H1 (cell line): Measurements from ENCODE around the gene PLXNB1. TPM values are rescaled to one million over a fixed set of nuclear protein-coding genes. Genes with fewer than 3 reads are reported as not detected.

Experiments
- CHD1 ChIP-seq: IDR thresholded peaks from 2 replicates; pipeline ENCODE4 v1.6.1; 2012; ENCODE audit warnings: low read depth, low read length, improper control_type of control experiment
- CHD2 ChIP-seq: IDR thresholded peaks from 2 replicates; pipeline ENCODE4 v1.6.1; 2012; ENCODE audit warnings: low read length, improper control_type of control experiment
- GABPA ChIP-seq: IDR thresholded peaks from 2 replicates; pipeline ENCODE4 v1.6.1; 2011; ENCODE audit warnings: mild to moderate bottlenecking, low read length, moderate library complexity, borderline replicate concordance; ENCODE audit not compliant: insufficient read depth
- HDAC6 ChIP-seq: IDR thresholded peaks from one replicate; pipeline ENCODE4 v1.7.1; 2012; ENCODE audit warnings: low read depth, mild to moderate bottlenecking, inconsistent platforms, low read length, moderate library complexity
- POLR2A ChIP-seq, 2 experiments: IDR thresholded peaks; 1 replicate in 1 of 2; 2 replicates in 1 of 2; pipeline ENCODE4 v1.6.1; 2011; ENCODE audit warnings: low read depth in 2 of 2, low read length in 2 of 2, mild to moderate bottlenecking in 2 of 2; ENCODE audit errors: control extremely low read depth in 1 of 2
- POLR2AphosphoS5 ChIP-seq: IDR thresholded peaks from 2 replicates; pipeline ENCODE4 v1.6.1; 2011; ENCODE audit warnings: low read depth, low read length
- RXRA ChIP-seq: IDR thresholded peaks from 2 replicates; pipeline ENCODE4 v1.6.1; 2011; ENCODE audit warnings: low read depth, mild to moderate bottlenecking, low read length, moderate library complexity; ENCODE audit not compliant: insufficient read depth
- SIN3A ChIP-seq, 2 experiments: IDR thresholded peaks in 1 of 2; conservative IDR thresholded peaks in 1 of 2; 2 replicates each; pipeline ENCODE4 v1.6.1; 2011 to 2012; ENCODE audit warnings: low read length in 2 of 2, improper control_type of control experiment in 1 of 2, low read depth in 1 of 2, mild to moderate bottlenecking in 1 of 2
- SIX5 ChIP-seq: IDR thresholded peaks from 2 replicates; pipeline ENCODE4 v1.6.1; 2011; ENCODE audit warnings: mild to moderate bottlenecking, low read depth, low read length
- SP2 ChIP-seq: IDR thresholded peaks from 2 replicates; pipeline ENCODE4 v1.6.1; 2012; ENCODE audit warnings: mild to moderate bottlenecking, low read length, inconsistent platforms
- SRF ChIP-seq: IDR thresholded peaks from 2 replicates; pipeline ENCODE4 v1.6.1; 2011; ENCODE audit warnings: mild to moderate bottlenecking, low read depth, low read length, moderate library complexity
- TAF1 ChIP-seq: IDR thresholded peaks from 2 replicates; pipeline ENCODE4 v1.6.1; 2011; ENCODE audit warnings: mild to moderate bottlenecking, low read depth, low read length
- TEAD4 ChIP-seq: IDR thresholded peaks from 2 replicates; pipeline ENCODE4 v1.6.1; 2012; ENCODE audit warnings: low read depth, low read length, inconsistent platforms, mixed read lengths
- YY1 ChIP-seq: IDR thresholded peaks from 2 replicates; pipeline ENCODE4 v1.6.1; 2011; ENCODE audit warnings: low read depth, mild to moderate bottlenecking, low read length
- ZNF274 ChIP-seq: IDR thresholded peaks from 2 replicates; pipeline ENCODE4 v1.7.0; 2012; ENCODE audit warnings: low read length, borderline replicate concordance; ENCODE audit errors: extremely low read depth
- polyA plus RNA-seq, 7 experiments: library from polyadenylated mRNA; depleted of rRNA in 3 of 7; stranded (reverse) in 5 of 7; unstranded in 2 of 7; fragments of >200 nt in 5 of 7; fragments of 200-250 nt in 2 of 7; gene quantifications; 1 replicate in 5 of 7; 2 replicates in 1 of 7; 4 replicates in 1 of 7; pipeline versions ENCODE4 v1.2.1 to v1.2.3, GENCODE V29; 2011 to 2013; ENCODE audit warnings: missing spikeins in 2 of 7, mixed read lengths in 2 of 7
- total RNA-seq: library from RNA; stranded (reverse); fragmentation: NEBNext Ultra II Directional; extraction: Animal tissue kit (Norgen Biotek cat#: 25700); gene quantifications from 2 replicates; pipeline ENCODE4 v1.2.1, GENCODE V29; 2021
- TF ChIP-seq, protein P1 (sequence below): IDR thresholded peaks from 2 replicates; pipeline ENCODE4 v1.6.1; 2012; ENCODE audit warnings: inconsistent platforms
- TF ChIP-seq, protein P2 (sequence below): IDR thresholded peaks from 2 replicates; pipeline ENCODE4 v1.6.1; 2011; ENCODE audit warnings: low read length, improper control_type of control experiment

The PLXNB1 gene
- total and polyA plus RNA-seq, 2 of the 8 experiments (the other 6 are each of a cell fraction or from before 2014, with no cell fraction given), result 109 to 114 TPM

DNA sequence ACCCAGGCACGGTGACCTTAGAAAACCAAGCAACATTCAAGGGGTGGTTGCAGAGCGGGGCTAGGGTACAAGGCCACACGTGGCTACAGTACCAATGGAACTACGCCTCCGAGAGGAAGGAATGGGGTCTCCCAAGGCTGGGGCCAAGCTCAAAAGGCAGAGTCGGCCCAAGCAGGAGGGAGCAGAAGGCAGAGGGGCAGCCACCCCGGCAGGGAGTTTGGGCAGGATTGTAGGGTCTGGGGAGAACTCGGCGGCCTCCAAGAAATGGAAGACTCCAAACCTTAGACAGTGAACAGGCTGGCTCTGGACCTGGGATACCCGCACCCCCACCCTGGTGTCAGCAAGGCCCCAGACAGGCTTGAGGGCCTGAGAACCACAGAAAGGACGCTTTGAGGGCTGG is 45.3 kb upstream of the PLXNB1 start (continued):
- no peak for TF ChIP-seq RXRA
- no peak for TF ChIP-seq CHD1
- TF ChIP-seq SP2, result no peak
- TF ChIP-seq TEAD4, result peak; percentile 86
- no peak for TF ChIP-seq SIX5
- TF ChIP-seq YY1, result no peak
- no peak for TF ChIP-seq HDAC6
- TF ChIP-seq GABPA, result no peak
- TF ChIP-seq, protein P1, sequence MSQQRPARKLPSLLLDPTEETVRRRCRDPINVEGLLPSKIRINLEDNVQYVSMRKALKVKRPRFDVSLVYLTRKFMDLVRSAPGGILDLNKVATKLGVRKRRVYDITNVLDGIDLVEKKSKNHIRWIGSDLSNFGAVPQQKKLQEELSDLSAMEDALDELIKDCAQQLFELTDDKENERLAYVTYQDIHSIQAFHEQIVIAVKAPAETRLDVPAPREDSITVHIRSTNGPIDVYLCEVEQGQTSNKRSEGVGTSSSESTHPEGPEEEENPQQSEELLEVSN, result no peak
- no peak for TF ChIP-seq POLR2A (IDR thresholded peaks at IDR 0.05; ENCODE audit: control extremely low read depth in 1 of 2, low read depth in 2 of 2, low read length in 2 of 2)
- TF ChIP-seq, protein P2, sequence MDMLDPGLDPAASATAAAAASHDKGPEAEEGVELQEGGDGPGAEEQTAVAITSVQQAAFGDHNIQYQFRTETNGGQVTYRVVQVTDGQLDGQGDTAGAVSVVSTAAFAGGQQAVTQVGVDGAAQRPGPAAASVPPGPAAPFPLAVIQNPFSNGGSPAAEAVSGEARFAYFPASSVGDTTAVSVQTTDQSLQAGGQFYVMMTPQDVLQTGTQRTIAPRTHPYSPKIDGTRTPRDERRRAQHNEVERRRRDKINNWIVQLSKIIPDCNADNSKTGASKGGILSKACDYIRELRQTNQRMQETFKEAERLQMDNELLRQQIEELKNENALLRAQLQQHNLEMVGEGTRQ, result no peak
- no peak for TF ChIP-seq ZNF274
- 0 out of 2 replicates have a peak, but pooled peaks have one; percentile 13 for TF ChIP-seq POLR2AphosphoS5
- no peak for TF ChIP-seq SIN3A (conservative IDR thresholded peaks at IDR 0.05 in 1 of 2, IDR thresholded peaks at IDR 0.05 in 1 of 2; ENCODE audit: low read depth in 1 of 2, low read length in 2 of 2)
- TF ChIP-seq SRF, result no peak
- no peak for TF ChIP-seq CHD2
- TF ChIP-seq TAF1, result no peak
- TF ChIP-seq, all 59 proteins: peak for 5
